ENCODE measurements around the gene PARD3B. TPM values are rescaled to one million over a fixed set of nuclear protein-coding genes. Genes with fewer than 3 reads are reported as not detected.

Gene PARD3B
- total and polyA plus RNA-seq, 2 of the 8 experiments (the other 6 are each of a cell fraction or from before 2014, with no cell fraction given) = 1.2 to 5.7 TPM

- no peaks in the 10 kb centered on the region for H3K27me3 ChIP-seq (replicated peaks in 1 of 4; ENCODE audit: control insufficient read depth in 3 of 4, extremely low read depth in 1 of 4, insufficient read depth in 3 of 4, low read length in 3 of 4)
- FAIRE-seq (no peak), DNase-seq (ENCODE audit: low read depth in 1 of 2, low spot score in 2 of 2) (no peak)
- H3K14ac ChIP-seq (ENCODE audit: insufficient read length) = no peak overlapping the region
- H3K79me1 ChIP-seq (ENCODE audit: low read depth, low read length) = no peaks in the 10 kb centered on the region
- no peaks in the 10 kb centered on the region for H3K36me3 ChIP-seq (ENCODE audit: control insufficient read depth in 2 of 4, insufficient read depth in 4 of 4, low read length in 3 of 4)
- no peaks in the 10 kb centered on the region for H4K20me1 ChIP-seq (replicated peaks in 1 of 2; ENCODE audit: control insufficient read depth in 1 of 2, insufficient read depth in 2 of 2, low read length in 2 of 2)
- H2BK12ac ChIP-seq (ENCODE audit: low read depth, low read length) = no peak overlapping the region
- WGBS, 2 experiments (ENCODE audit: extremely low coverage in 1 of 2, insufficient coverage in 1 of 2, insufficient read length in 1 of 2, insufficient replicate concordance in 2 of 2, low coverage in 1 of 2, low lambda C conversion rate in 2 of 2, missing lambda C conversion rate in 1 of 2) = 87% methylated on average over 2 of the region's 2 CpGs; no CpG with 5 or more reads in 1 of the 2 experiments
- H4K5ac ChIP-seq (ENCODE audit: insufficient read length, low read depth, low read length) = no peak overlapping the region
- H2BK15ac ChIP-seq (ENCODE audit: low read length) = no peak overlapping the region
- no peak overlapping the region for H3K18ac ChIP-seq (ENCODE audit: extremely low read depth, low read length)
- H3K27ac ChIP-seq (ENCODE audit: low read depth, low read length) = no peak overlapping the region
- H3K23me2 ChIP-seq (ENCODE audit: low read depth, low read length) = no peaks in the 10 kb centered on the region
- H3K4me3 ChIP-seq (ENCODE audit: extremely low read depth in 1 of 4, insufficient read depth in 2 of 4, low read depth in 3 of 4, low read length in 4 of 4) = no peak overlapping the region
- ChIA-PET CTCF (ENCODE audit: partially characterized antibody) (interaction anchor here (0.7 to 1.8 kb wide), 3 partner anchors 10 to 132 kb away, joined by 3 to 4 read pairs (median 3); no protein-coding TSS in a partner anchor), POLR2A (ENCODE audit: partially characterized antibody) (no interaction called here)
- H2BK20ac ChIP-seq (ENCODE audit: low read length) = no peak overlapping the region
- no peak overlapping the region for H2BK120ac ChIP-seq (replicated peaks; ENCODE audit: low read depth, low read length)
- no peak overlapping the region for H3K56ac ChIP-seq (replicated peaks; ENCODE audit: insufficient read length, low read depth, low read length)
- no peak overlapping the region for H3K4me2 ChIP-seq (ENCODE audit: insufficient read depth in 1 of 2, low read depth in 2 of 2, low read length in 2 of 2)
- H3K9ac ChIP-seq (replicated peaks in 1 of 4; ENCODE audit: extremely low read depth in 1 of 4, low read depth in 3 of 4, low read length in 3 of 4) = no peak overlapping the region
- H2BK5ac ChIP-seq (ENCODE audit: low read depth, low read length) = no peak overlapping the region
- H4K91ac ChIP-seq (replicated peaks; ENCODE audit: insufficient read length, low read length) = no peak overlapping the region
- no peaks in the 10 kb centered on the region for H3K79me2 ChIP-seq (ENCODE audit: control insufficient read depth in 1 of 2, insufficient read depth in 2 of 2, low read length in 2 of 2)
- no peak overlapping the region for H3K23ac ChIP-seq (ENCODE audit: insufficient read length)
- no peak overlapping the region for H2AFZ ChIP-seq (ENCODE audit: low read length)
- no peak overlapping the region for H4K8ac ChIP-seq (ENCODE audit: extremely low read depth, insufficient read depth, low read length)
- no peaks in the 10 kb centered on the region for H3K9me3 ChIP-seq (ENCODE audit: insufficient read depth in 2 of 2, low read depth in 1 of 2, low read length in 1 of 2)
- no peak overlapping the region for H2AK5ac ChIP-seq (ENCODE audit: low read depth, low read length)
- no peak overlapping the region for H3K4ac ChIP-seq (replicated peaks; ENCODE audit: insufficient read length, low read depth, low read length)
- H3K4me1 ChIP-seq (replicated peaks in 1 of 4; ENCODE audit: control insufficient read depth in 3 of 4, insufficient read depth in 4 of 4, low read length in 3 of 4) = no peaks in the 10 kb centered on the region
- TF ChIP-seq BACH1 (IDR thresholded peaks at IDR 0.05; ENCODE audit: low read length) (no peak), EGR1 (IDR thresholded peaks at IDR 0.05; ENCODE audit: borderline replicate concordance, low read depth, low read length) (no peak), CEBPB (IDR thresholded peaks at IDR 0.05; ENCODE audit: low read depth, low read length) (no peak)
Observed at GRCh38 chr2:204687776-204688175, 142.5 kb downstream of the PARD3B start.

Measured in H1 (cell line).